Measurements from ENCODE around the gene SUPT5H. TPM values are rescaled to one million over a fixed set of nuclear protein-coding genes. Genes with fewer than 3 reads are reported as not detected.

Gene SUPT5H
- total and polyA plus RNA-seq, 2 of the 8 experiments (the other 6 are each of a cell fraction or from before 2014, with no cell fraction given), result 77.8 to 111 TPM

- H3K18ac ChIP-seq (ENCODE audit: extremely low read depth, low read length), result no peak overlapping the region
- H3K9ac ChIP-seq (replicated peaks in 1 of 4; ENCODE audit: extremely low read depth in 1 of 4, low read depth in 3 of 4, low read length in 3 of 4), result no peak overlapping the region
- H3K27ac ChIP-seq (ENCODE audit: low read depth, low read length), result no peak overlapping the region
- H2AK5ac ChIP-seq (ENCODE audit: low read depth, low read length), result no peak overlapping the region
- no peak for FAIRE-seq
- no peak overlapping the region for H4K5ac ChIP-seq (ENCODE audit: insufficient read length, low read depth, low read length)
- peaks cover 20 to 30% (median 23%) of the 10 kb centered on the region in 4 experiments for H3K36me3 ChIP-seq (ENCODE audit: control insufficient read depth in 2 of 4, insufficient read depth in 4 of 4, low read length in 3 of 4)
- H3K4me2 ChIP-seq (ENCODE audit: insufficient read depth in 1 of 2, low read depth in 2 of 2, low read length in 2 of 2), result no peak overlapping the region
- H3K23ac ChIP-seq (ENCODE audit: insufficient read length), result no peak overlapping the region
- no peaks in the 10 kb centered on the region for H3K9me3 ChIP-seq (ENCODE audit: insufficient read depth in 2 of 2, low read depth in 1 of 2, low read length in 1 of 2)
- no peak overlapping the region for H3K4me3 ChIP-seq (ENCODE audit: extremely low read depth in 1 of 4, insufficient read depth in 2 of 4, low read depth in 3 of 4, low read length in 4 of 4)
- H2BK15ac ChIP-seq (ENCODE audit: low read length), result no peak overlapping the region
- ChIA-PET POLR2A (ENCODE audit: partially characterized antibody) (interaction anchor here (0.9 to 47.8 kb wide), 17 partner anchors 9 to 104 kb away, joined by 3 to 1154 read pairs (median 7); partner anchors contain the start of genes EID2B, MED29, PAF1 and PLEKHG2), CTCF (ENCODE audit: partially characterized antibody) (interaction anchor here (2.1 kb wide), 1 partner anchor 18 kb away, joined by 6 read pairs; no protein-coding TSS in a partner anchor)
- WGBS, 2 experiments (ENCODE audit: extremely low coverage in 1 of 2, insufficient coverage in 1 of 2, insufficient read length in 1 of 2, insufficient replicate concordance in 2 of 2, low coverage in 1 of 2, low lambda C conversion rate in 2 of 2, missing lambda C conversion rate in 1 of 2), result 96% methylated on average over 8 of the region's 8 CpGs; no CpG with 5 or more reads in 1 of the 2 experiments
- no peak overlapping the region for H4K91ac ChIP-seq (replicated peaks; ENCODE audit: insufficient read length, low read length)
- H3K79me2 ChIP-seq (ENCODE audit: control insufficient read depth in 1 of 2, insufficient read depth in 2 of 2, low read length in 2 of 2), result peaks cover 7 to 20% of the 10 kb centered on the region in 2 experiments; a peak in 3 of 4 replicates
- H3K56ac ChIP-seq (replicated peaks; ENCODE audit: insufficient read length, low read depth, low read length), result no peak overlapping the region
- no peak for TF ChIP-seq CTBP2 (IDR thresholded peaks at IDR 0.05; ENCODE audit: borderline replicate concordance, insufficient read depth, insufficient read length, low read length)
- no peak for TF ChIP-seq POLR2AphosphoS5 (IDR thresholded peaks at IDR 0.05; ENCODE audit: low read depth, low read length)
- TF ChIP-seq ATF2 (IDR thresholded peaks at IDR 0.05; ENCODE audit: low read length), result peak; percentile 53; the same call in 1 of the 2 replicates
- TF ChIP-seq RXRA (IDR thresholded peaks at IDR 0.05; ENCODE audit: insufficient read depth, low read depth, low read length), result no peak
- no peak; the same call in 1 of the 2 replicates for TF ChIP-seq USF2 (IDR thresholded peaks at IDR 0.05; ENCODE audit: low read length)
- no peak overlapping the region for H2AFZ ChIP-seq (ENCODE audit: low read length)
- H3K4me1 ChIP-seq (replicated peaks in 1 of 4; ENCODE audit: control insufficient read depth in 3 of 4, insufficient read depth in 4 of 4, low read length in 3 of 4), result peaks cover 5 to 20% (median 11%) of the 10 kb centered on the region in 4 experiments
- H2BK20ac ChIP-seq (ENCODE audit: low read length), result no peak overlapping the region
- H2BK5ac ChIP-seq (ENCODE audit: low read depth, low read length), result no peak overlapping the region
- no peak overlapping the region for H3K4ac ChIP-seq (replicated peaks; ENCODE audit: insufficient read length, low read depth, low read length)
- peaks cover 8% of the 10 kb centered on the region for H3K79me1 ChIP-seq (ENCODE audit: low read depth, low read length)
- H3K27me3 ChIP-seq (replicated peaks in 1 of 4; ENCODE audit: control insufficient read depth in 3 of 4, extremely low read depth in 1 of 4, insufficient read depth in 3 of 4, low read length in 3 of 4), result no peaks in the 10 kb centered on the region; a peak in 1 of 7 replicates
- H2BK12ac ChIP-seq (ENCODE audit: low read depth, low read length), result no peak overlapping the region
- peaks cover 8% of the 10 kb centered on the region for H3K23me2 ChIP-seq (ENCODE audit: low read depth, low read length)
- peaks cover 2 to 18% of the 10 kb centered on the region in 2 experiments for H4K20me1 ChIP-seq (replicated peaks in 1 of 2; ENCODE audit: control insufficient read depth in 1 of 2, insufficient read depth in 2 of 2, low read length in 2 of 2)
- no peak for DNase-seq (ENCODE audit: low read depth in 1 of 2, low spot score in 2 of 2)
- H2BK120ac ChIP-seq (replicated peaks; ENCODE audit: low read depth, low read length), result no peak overlapping the region
- no peak overlapping the region for H3K14ac ChIP-seq (ENCODE audit: insufficient read length)
- H4K8ac ChIP-seq (ENCODE audit: extremely low read depth, insufficient read depth, low read length), result no peak overlapping the region
Measured at GRCh38 chr19:39432677-39433025, 12.7 kb upstream of the SUPT5H start.

All from H1 (cell line).